GM23338 (cell line): ENCODE data around the gene RGL1. TPM values are rescaled to one million over a fixed set of nuclear protein-coding genes. Genes with fewer than 3 reads are reported as not detected.

Source experiments
- ATAC-seq: fragments of 200-7000 bp; cut with Tn5 transposase; 3 replicates; pipeline ENCODE4 v1.9.1; 2020
- DNase-seq: peaks from one replicate; pipeline ENCODE4 v3.0.0-alpha.2; 2015; ENCODE audit warnings: low spot score
- H2AFZ ChIP-seq: fragments of 200-600 bp; sonication (generic); 2 replicates; pipeline ENCODE4 v1.8.0; 2016; ENCODE audit warnings: antibody characterized with exemption, mild to moderate bottlenecking, moderate library complexity
- H3F3A ChIP-seq: fragments of 200-600 bp; sonication (generic); replicated peaks from 2 replicates; pipeline ENCODE4 v1.8.0; 2017; ENCODE audit warnings: antibody characterized with exemption, mixed run types, low read depth
- H3K27ac ChIP-seq: fragments of 200-600 bp; sonication (generic); 2 replicates; pipeline ENCODE4 v1.6.1; 2016; ENCODE audit warnings: low read depth
- H3K27me3 ChIP-seq: fragments of 200-600 bp; sonication (generic); 2 replicates; pipeline ENCODE4 v1.8.0; 2016; ENCODE audit warnings: mild to moderate bottlenecking, mixed run types, moderate library complexity; ENCODE audit not compliant: insufficient read depth
- H3K36me3 ChIP-seq: fragments of 200-600 bp; sonication (generic); 2 replicates; pipeline ENCODE4 v1.8.0; 2016; ENCODE audit warnings: mild to moderate bottlenecking; ENCODE audit not compliant: insufficient read depth
- H3K4me1 ChIP-seq: fragments of 200-600 bp; sonication (generic); 2 replicates; pipeline ENCODE4 v1.8.0; 2016; ENCODE audit warnings: mild to moderate bottlenecking, moderate library complexity; ENCODE audit not compliant: insufficient read depth
- H3K4me2 ChIP-seq: fragments of 200-600 bp; sonication (generic); 2 replicates; pipeline ENCODE4 v1.7.1; 2017; ENCODE audit warnings: mixed run types
- H3K4me3 ChIP-seq: fragments of 200-600 bp; sonication (generic); 2 replicates; pipeline ENCODE4 v1.6.1; 2016; ENCODE audit warnings: mixed run types
- H3K79me2 ChIP-seq: fragments of 200-600 bp; sonication (generic); replicated peaks from 2 replicates; pipeline ENCODE4 v1.8.0; 2017; ENCODE audit warnings: mild to moderate bottlenecking; ENCODE audit not compliant: insufficient read depth
- H3K9me2 ChIP-seq: fragments of 200-600 bp; sonication (generic); 2 replicates; pipeline ENCODE4 v1.8.0; 2017; ENCODE audit not compliant: insufficient read depth
- H4K20me1 ChIP-seq: fragments of 200-600 bp; sonication (generic); replicated peaks from 2 replicates; pipeline ENCODE4 v1.8.0; 2017; ENCODE audit warnings: mild to moderate bottlenecking; ENCODE audit not compliant: insufficient read depth
- H3K27ac Mint-ChIP-seq: 2 replicates; pipeline ENCODE4 v1.8.0; 2020; ENCODE audit warnings: inconsistent platforms, mild to moderate bottlenecking, moderate library complexity, mixed read lengths
- H3K27me3 Mint-ChIP-seq: 3 replicates; pipeline ENCODE4 v1.8.0; 2022; ENCODE audit warnings: low read depth, mild to moderate bottlenecking, moderate library complexity, mixed read lengths, inconsistent platforms; ENCODE audit not compliant: insufficient read depth, poor library complexity
- H3K36me3 Mint-ChIP-seq: 3 replicates; pipeline ENCODE4 v1.8.0; 2021; ENCODE audit warnings: low read depth, mild to moderate bottlenecking, inconsistent platforms, moderate library complexity, mixed read lengths
- H3K4me1 Mint-ChIP-seq: 3 replicates; pipeline ENCODE4 v1.8.0; 2020; ENCODE audit warnings: mild to moderate bottlenecking, inconsistent platforms, mixed read lengths
- H3K4me3 Mint-ChIP-seq: 3 replicates; pipeline ENCODE4 v1.8.0; 2021; ENCODE audit warnings: moderate library complexity, mild to moderate bottlenecking, inconsistent platforms, mixed read lengths
- H3K9me3 Mint-ChIP-seq: 3 replicates; pipeline ENCODE4 v1.8.0; 2020; ENCODE audit warnings: moderate library complexity, mild to moderate bottlenecking, inconsistent platforms, mixed read lengths
- CREB1 ChIP-seq: fragments of 250-450 bp; sonication (Bioruptor Pico); IDR thresholded peaks from 2 replicates; pipeline ENCODE4 v1.5.0; 2020; ENCODE audit warnings: low read depth, mild to moderate bottlenecking, moderate library complexity
- EZH2 ChIP-seq: fragments of 200-600 bp; sonication (generic); IDR thresholded peaks from one replicate; pipeline ENCODE4 v1.8.0; 2017; ENCODE audit warnings: antibody characterized with exemption, mild to moderate bottlenecking, low read depth; ENCODE audit not compliant: unreplicated experiment
- EZH2phosphoT487 ChIP-seq: fragments of 200-600 bp; sonication (generic); IDR thresholded peaks from one replicate; pipeline ENCODE4 v1.8.1; 2018; ENCODE audit warnings: antibody characterized with exemption; ENCODE audit not compliant: unreplicated experiment
- JUNB ChIP-seq: IDR thresholded peaks from one replicate; pipeline ENCODE4 v1.6.1; 2016; ENCODE audit warnings: antibody characterized with exemption; ENCODE audit not compliant: unreplicated experiment
- NANOG ChIP-seq: IDR thresholded peaks from 2 replicates; pipeline ENCODE4 v1.6.1; 2016; ENCODE audit warnings: antibody characterized with exemption, borderline replicate concordance
- POLR2AphosphoS5 ChIP-seq: IDR thresholded peaks from 2 replicates; pipeline ENCODE4 v1.6.1; 2016; ENCODE audit warnings: antibody characterized with exemption, low read depth
- STAT1 ChIP-seq: IDR thresholded peaks from one replicate; pipeline ENCODE4 v1.6.1; 2016; ENCODE audit warnings: antibody characterized with exemption; ENCODE audit not compliant: unreplicated experiment
- ZNF114 ChIP-seq: fragments of 250-450 bp; sonication (Bioruptor Pico); IDR thresholded peaks from 2 replicates; pipeline ENCODE4 v1.5.0; 2020; ENCODE audit warnings: mild to moderate bottlenecking, moderate library complexity
- polyA plus RNA-seq: library from polyadenylated mRNA; unstranded; fragments of >200 nt; fragmentation: Nextera tagmentation; extraction: Ambion mirVana; gene quantifications from 2 replicates; pipeline ENCODE4 v1.2.1, GENCODE V29; 2016
- total RNA-seq: library from RNA; depleted of rRNA; stranded (reverse); fragments of >200 nt; shearing (Covaris generic); gene quantifications from 2 replicates; pipeline ENCODE4 v1.2.3, GENCODE V29; 2014
- TF ChIP-seq, protein P1 (sequence below): fragments of 250-450 bp; sonication (Bioruptor Pico); IDR thresholded peaks from 2 replicates; pipeline ENCODE4 v1.5.0; 2020; ENCODE audit warnings: mild to moderate bottlenecking, moderate library complexity
- TF ChIP-seq, protein P2 (sequence below): IDR thresholded peaks from 2 replicates; pipeline ENCODE4 v1.6.1; 2016; ENCODE audit warnings: antibody characterized with exemption
- TF ChIP-seq, protein P3 (sequence below), 2 experiments: fragments of 200-600 bp in 1 of 2; sonication (generic) in 1 of 2; conservative IDR thresholded peaks; 2 replicates each; pipeline versions ENCODE4 v1.5.1 to v1.6.1; 2016 to 2017; ENCODE audit warnings: antibody characterized with exemption in 2 of 2, low read depth in 2 of 2, mild to moderate bottlenecking in 2 of 2, moderate library complexity in 1 of 2
- TF ChIP-seq, protein P4 (sequence below): IDR thresholded peaks from one replicate; pipeline ENCODE4 v1.6.1; 2018; ENCODE audit warnings: antibody characterized with exemption; ENCODE audit not compliant: unreplicated experiment

RGL1 gene
- total and polyA plus RNA-seq, 2 experiments from 2014 or later: 0.91 to 2.6 TPM

DNA sequence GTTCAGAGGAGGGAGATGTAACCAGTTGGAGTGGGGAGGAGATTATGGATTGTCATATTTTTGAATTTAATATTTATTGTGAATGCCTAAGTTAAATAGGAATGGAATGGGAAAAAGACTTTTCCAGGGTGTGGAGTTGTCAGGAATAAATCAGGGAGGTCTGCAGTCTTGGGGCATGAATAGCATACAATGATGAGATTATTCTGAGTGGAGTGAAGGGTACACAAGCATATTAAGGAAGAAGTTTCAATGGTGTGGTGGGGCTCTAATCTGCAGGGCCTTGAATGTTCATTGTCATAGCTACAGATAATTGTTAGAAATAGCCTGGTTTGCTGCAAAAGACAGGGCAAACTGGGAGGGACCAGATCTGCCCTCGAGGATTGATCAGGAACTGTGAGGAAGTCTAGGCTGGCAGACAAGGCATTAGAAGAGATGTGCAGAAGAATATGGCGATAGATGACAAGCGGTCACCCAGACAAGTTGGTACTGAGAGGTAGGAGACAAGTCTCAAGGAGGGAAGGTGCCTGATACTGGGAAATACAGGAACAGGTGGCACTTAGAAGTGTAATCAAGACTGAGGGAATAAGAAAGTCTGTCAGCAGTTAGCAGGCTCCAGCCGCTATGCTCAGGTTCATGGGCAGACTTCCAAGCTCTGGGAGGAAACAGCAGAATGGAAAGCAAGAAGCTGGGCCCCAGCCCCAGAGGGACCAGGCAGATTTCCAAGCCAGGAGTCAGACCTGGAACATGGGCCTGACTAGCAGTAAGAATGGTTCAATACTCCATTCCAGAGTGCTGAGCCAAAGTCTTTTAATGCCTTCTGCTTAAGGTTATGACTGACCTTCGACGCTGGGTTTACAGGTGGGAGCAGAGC lies 20.9 kb upstream of the RGL1 start:
- ATAC-seq: no peak

More for the DNA sequence above, 20.9 kb upstream of the RGL1 start:
- H3K4me3 ChIP-seq: no peak overlapping the region
- peaks cover 14% of the 10 kb centered on the region for H3K4me1 Mint-ChIP-seq
- H3K79me2 ChIP-seq: no peaks in the 10 kb centered on the region
- no peaks in the 10 kb centered on the region for H3K27me3 ChIP-seq
- no peak overlapping the region for H3K27ac Mint-ChIP-seq
- H3K4me1 ChIP-seq: peaks cover 9% of the 10 kb centered on the region
- no peak overlapping the region for H3K4me3 Mint-ChIP-seq
- H3K4me2 ChIP-seq: no peak overlapping the region
- no peak for DNase-seq
- no peaks in the 10 kb centered on the region for H4K20me1 ChIP-seq
- H3K36me3 ChIP-seq: no peaks in the 10 kb centered on the region
- no peak overlapping the region for H2AFZ ChIP-seq
- H3K27ac ChIP-seq: no peak overlapping the region
- TF ChIP-seq NANOG: no peak
- no peak for TF ChIP-seq POLR2AphosphoS5
- TF ChIP-seq EZH2phosphoT487: no peak
- TF ChIP-seq JUNB: no peak
- TF ChIP-seq, protein P1, sequence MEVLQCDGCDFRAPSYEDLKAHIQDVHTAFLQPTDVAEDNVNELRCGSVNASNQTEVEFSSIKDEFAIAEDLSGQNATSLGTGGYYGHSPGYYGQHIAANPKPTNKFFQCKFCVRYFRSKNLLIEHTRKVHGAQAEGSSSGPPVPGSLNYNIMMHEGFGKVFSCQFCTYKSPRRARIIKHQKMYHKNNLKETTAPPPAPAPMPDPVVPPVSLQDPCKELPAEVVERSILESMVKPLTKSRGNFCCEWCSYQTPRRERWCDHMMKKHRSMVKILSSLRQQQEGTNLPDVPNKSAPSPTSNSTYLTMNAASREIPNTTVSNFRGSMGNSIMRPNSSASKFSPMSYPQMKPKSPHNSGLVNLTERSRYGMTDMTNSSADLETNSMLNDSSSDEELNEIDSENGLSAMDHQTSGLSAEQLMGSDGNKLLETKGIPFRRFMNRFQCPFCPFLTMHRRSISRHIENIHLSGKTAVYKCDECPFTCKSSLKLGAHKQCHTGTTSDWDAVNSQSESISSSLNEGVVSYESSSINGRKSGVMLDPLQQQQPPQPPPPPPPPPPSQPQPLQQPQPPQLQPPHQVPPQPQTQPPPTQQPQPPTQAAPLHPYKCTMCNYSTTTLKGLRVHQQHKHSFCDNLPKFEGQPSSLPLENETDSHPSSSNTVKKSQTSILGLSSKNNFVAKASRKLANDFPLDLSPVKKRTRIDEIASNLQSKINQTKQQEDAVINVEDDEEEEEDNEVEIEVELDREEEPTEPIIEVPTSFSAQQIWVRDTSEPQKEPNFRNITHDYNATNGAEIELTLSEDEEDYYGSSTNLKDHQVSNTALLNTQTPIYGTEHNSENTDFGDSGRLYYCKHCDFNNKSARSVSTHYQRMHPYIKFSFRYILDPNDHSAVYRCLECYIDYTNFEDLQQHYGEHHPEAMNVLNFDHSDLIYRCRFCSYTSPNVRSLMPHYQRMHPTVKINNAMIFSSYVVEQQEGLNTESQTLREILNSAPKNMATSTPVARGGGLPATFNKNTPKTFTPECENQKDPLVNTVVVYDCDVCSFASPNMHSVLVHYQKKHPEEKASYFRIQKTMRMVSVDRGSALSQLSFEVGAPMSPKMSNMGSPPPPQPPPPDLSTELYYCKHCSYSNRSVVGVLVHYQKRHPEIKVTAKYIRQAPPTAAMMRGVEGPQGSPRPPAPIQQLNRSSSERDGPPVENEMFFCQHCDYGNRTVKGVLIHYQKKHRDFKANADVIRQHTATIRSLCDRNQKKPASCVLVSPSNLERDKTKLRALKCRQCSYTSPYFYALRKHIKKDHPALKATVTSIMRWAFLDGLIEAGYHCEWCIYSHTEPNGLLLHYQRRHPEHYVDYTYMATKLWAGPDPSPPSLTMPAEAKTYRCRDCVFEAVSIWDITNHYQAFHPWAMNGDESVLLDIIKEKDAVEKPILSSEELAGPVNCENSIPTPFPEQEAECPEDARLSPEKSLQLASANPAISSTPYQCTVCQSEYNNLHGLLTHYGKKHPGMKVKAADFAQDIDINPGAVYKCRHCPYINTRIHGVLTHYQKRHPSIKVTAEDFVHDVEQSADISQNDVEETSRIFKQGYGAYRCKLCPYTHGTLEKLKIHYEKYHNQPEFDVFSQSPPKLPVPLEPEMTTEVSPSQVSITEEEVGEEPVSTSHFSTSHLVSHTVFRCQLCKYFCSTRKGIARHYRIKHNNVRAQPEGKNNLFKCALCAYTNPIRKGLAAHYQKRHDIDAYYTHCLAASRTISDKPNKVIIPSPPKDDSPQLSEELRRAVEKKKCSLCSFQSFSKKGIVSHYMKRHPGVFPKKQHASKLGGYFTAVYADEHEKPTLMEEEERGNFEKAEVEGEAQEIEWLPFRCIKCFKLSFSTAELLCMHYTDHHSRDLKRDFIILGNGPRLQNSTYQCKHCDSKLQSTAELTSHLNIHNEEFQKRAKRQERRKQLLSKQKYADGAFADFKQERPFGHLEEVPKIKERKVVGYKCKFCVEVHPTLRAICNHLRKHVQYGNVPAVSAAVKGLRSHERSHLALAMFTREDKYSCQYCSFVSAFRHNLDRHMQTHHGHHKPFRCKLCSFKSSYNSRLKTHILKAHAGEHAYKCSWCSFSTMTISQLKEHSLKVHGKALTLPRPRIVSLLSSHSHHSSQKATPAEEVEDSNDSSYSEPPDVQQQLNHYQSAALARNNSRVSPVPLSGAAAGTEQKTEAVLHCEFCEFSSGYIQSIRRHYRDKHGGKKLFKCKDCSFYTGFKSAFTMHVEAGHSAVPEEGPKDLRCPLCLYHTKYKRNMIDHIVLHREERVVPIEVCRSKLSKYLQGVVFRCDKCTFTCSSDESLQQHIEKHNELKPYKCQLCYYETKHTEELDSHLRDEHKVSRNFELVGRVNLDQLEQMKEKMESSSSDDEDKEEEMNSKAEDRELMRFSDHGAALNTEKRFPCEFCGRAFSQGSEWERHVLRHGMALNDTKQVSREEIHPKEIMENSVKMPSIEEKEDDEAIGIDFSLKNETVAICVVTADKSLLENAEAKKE (CRISPR knock-in tag): no peak
- no peak for TF ChIP-seq CREB1
- no peak for TF ChIP-seq ZNF114 (CRISPR knock-in tag)
- TF ChIP-seq, protein P2, sequence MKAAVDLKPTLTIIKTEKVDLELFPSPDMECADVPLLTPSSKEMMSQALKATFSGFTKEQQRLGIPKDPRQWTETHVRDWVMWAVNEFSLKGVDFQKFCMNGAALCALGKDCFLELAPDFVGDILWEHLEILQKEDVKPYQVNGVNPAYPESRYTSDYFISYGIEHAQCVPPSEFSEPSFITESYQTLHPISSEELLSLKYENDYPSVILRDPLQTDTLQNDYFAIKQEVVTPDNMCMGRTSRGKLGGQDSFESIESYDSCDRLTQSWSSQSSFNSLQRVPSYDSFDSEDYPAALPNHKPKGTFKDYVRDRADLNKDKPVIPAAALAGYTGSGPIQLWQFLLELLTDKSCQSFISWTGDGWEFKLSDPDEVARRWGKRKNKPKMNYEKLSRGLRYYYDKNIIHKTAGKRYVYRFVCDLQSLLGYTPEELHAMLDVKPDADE: no peak
- no peak for TF ChIP-seq EZH2
- TF ChIP-seq, protein P3, sequence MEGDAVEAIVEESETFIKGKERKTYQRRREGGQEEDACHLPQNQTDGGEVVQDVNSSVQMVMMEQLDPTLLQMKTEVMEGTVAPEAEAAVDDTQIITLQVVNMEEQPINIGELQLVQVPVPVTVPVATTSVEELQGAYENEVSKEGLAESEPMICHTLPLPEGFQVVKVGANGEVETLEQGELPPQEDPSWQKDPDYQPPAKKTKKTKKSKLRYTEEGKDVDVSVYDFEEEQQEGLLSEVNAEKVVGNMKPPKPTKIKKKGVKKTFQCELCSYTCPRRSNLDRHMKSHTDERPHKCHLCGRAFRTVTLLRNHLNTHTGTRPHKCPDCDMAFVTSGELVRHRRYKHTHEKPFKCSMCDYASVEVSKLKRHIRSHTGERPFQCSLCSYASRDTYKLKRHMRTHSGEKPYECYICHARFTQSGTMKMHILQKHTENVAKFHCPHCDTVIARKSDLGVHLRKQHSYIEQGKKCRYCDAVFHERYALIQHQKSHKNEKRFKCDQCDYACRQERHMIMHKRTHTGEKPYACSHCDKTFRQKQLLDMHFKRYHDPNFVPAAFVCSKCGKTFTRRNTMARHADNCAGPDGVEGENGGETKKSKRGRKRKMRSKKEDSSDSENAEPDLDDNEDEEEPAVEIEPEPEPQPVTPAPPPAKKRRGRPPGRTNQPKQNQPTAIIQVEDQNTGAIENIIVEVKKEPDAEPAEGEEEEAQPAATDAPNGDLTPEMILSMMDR (conservative IDR thresholded peaks at IDR 0.05; ENCODE audit: low read depth in 2 of 2): no peak
- TF ChIP-seq, protein P4, sequence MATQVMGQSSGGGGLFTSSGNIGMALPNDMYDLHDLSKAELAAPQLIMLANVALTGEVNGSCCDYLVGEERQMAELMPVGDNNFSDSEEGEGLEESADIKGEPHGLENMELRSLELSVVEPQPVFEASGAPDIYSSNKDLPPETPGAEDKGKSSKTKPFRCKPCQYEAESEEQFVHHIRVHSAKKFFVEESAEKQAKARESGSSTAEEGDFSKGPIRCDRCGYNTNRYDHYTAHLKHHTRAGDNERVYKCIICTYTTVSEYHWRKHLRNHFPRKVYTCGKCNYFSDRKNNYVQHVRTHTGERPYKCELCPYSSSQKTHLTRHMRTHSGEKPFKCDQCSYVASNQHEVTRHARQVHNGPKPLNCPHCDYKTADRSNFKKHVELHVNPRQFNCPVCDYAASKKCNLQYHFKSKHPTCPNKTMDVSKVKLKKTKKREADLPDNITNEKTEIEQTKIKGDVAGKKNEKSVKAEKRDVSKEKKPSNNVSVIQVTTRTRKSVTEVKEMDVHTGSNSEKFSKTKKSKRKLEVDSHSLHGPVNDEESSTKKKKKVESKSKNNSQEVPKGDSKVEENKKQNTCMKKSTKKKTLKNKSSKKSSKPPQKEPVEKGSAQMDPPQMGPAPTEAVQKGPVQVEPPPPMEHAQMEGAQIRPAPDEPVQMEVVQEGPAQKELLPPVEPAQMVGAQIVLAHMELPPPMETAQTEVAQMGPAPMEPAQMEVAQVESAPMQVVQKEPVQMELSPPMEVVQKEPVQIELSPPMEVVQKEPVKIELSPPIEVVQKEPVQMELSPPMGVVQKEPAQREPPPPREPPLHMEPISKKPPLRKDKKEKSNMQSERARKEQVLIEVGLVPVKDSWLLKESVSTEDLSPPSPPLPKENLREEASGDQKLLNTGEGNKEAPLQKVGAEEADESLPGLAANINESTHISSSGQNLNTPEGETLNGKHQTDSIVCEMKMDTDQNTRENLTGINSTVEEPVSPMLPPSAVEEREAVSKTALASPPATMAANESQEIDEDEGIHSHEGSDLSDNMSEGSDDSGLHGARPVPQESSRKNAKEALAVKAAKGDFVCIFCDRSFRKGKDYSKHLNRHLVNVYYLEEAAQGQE: no peak
- TF ChIP-seq STAT1: no peak
- no peaks in the 10 kb centered on the region for H3K36me3 Mint-ChIP-seq
- no peaks in the 10 kb centered on the region for H3K27me3 Mint-ChIP-seq
- H3K9me3 Mint-ChIP-seq: no peaks in the 10 kb centered on the region; the same call in 2 of the 3 replicates
- 0 out of 2 replicates have a peak, but pooled peaks cover 4% of the 10 kb centered on the region for H3K9me2 ChIP-seq
- H3F3A ChIP-seq: no peaks in the 10 kb centered on the region
